GM23248 (cell line): ENCODE results near the gene DGKI.

Source experiments
- EZH2 ChIP-seq: fragments of 200-600 bp; sonication (generic); IDR thresholded peaks from 2 replicates; pipeline ENCODE4 v1.6.1; 2018; ENCODE audit warnings: antibody characterized with exemption, mild to moderate bottlenecking; ENCODE audit not compliant: insufficient read depth, poor library complexity, severe bottlenecking
- EZH2phosphoT487 ChIP-seq: fragments of 200-600 bp; sonication (generic); IDR thresholded peaks from 2 replicates; pipeline ENCODE4 v1.6.1; 2018; ENCODE audit warnings: antibody characterized with exemption, moderate library complexity, mild to moderate bottlenecking, low read depth; ENCODE audit not compliant: insufficient read depth

- TF ChIP-seq EZH2 (no peak), EZH2phosphoT487 (no peak)
These were observed 30.0 kb downstream of the DGKI start for GRCh38 chr7:137816696-137817320.
